ENCODE measurements around the gene ADAR. TPM values are rescaled to one million over a fixed set of nuclear protein-coding genes. Genes with fewer than 3 reads are reported as not detected.
"Not testable (repeated sequence)": the region's sequence is repeated elsewhere in the genome, so short reads cannot be mapped to it uniquely, and the experiment has no call there.

The ADAR gene, protein sequence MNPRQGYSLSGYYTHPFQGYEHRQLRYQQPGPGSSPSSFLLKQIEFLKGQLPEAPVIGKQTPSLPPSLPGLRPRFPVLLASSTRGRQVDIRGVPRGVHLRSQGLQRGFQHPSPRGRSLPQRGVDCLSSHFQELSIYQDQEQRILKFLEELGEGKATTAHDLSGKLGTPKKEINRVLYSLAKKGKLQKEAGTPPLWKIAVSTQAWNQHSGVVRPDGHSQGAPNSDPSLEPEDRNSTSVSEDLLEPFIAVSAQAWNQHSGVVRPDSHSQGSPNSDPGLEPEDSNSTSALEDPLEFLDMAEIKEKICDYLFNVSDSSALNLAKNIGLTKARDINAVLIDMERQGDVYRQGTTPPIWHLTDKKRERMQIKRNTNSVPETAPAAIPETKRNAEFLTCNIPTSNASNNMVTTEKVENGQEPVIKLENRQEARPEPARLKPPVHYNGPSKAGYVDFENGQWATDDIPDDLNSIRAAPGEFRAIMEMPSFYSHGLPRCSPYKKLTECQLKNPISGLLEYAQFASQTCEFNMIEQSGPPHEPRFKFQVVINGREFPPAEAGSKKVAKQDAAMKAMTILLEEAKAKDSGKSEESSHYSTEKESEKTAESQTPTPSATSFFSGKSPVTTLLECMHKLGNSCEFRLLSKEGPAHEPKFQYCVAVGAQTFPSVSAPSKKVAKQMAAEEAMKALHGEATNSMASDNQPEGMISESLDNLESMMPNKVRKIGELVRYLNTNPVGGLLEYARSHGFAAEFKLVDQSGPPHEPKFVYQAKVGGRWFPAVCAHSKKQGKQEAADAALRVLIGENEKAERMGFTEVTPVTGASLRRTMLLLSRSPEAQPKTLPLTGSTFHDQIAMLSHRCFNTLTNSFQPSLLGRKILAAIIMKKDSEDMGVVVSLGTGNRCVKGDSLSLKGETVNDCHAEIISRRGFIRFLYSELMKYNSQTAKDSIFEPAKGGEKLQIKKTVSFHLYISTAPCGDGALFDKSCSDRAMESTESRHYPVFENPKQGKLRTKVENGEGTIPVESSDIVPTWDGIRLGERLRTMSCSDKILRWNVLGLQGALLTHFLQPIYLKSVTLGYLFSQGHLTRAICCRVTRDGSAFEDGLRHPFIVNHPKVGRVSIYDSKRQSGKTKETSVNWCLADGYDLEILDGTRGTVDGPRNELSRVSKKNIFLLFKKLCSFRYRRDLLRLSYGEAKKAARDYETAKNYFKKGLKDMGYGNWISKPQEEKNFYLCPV
- total RNA-seq = 100 to 1,000 TPM in 1 of 9 donors, 10 to 100 TPM in 8; 52.1 to 117 (median 63.1) TPM
- 10 to 100 TPM; 16.0 to 29.5 TPM for polyA plus RNA-seq
- long read RNA-seq, donor 1, partial matches to known transcripts = 8 of 22 reads
- long read RNA-seq, donor 1, other reads (novel, unspliced or antisense) = 14 of 22 reads
- long read RNA-seq, donor 2, partial matches to known transcripts = 14 of 18 reads
- long read RNA-seq, donor 2, other reads (novel, unspliced or antisense) = 4 of 18 reads
- long read RNA-seq, donor 3, full-length matches to known transcripts = 1 of 18 reads
- long read RNA-seq, donor 3, partial matches to known transcripts = 6 of 18 reads
- long read RNA-seq, donor 3, other reads (novel, unspliced or antisense) = 11 of 18 reads

DNA sequence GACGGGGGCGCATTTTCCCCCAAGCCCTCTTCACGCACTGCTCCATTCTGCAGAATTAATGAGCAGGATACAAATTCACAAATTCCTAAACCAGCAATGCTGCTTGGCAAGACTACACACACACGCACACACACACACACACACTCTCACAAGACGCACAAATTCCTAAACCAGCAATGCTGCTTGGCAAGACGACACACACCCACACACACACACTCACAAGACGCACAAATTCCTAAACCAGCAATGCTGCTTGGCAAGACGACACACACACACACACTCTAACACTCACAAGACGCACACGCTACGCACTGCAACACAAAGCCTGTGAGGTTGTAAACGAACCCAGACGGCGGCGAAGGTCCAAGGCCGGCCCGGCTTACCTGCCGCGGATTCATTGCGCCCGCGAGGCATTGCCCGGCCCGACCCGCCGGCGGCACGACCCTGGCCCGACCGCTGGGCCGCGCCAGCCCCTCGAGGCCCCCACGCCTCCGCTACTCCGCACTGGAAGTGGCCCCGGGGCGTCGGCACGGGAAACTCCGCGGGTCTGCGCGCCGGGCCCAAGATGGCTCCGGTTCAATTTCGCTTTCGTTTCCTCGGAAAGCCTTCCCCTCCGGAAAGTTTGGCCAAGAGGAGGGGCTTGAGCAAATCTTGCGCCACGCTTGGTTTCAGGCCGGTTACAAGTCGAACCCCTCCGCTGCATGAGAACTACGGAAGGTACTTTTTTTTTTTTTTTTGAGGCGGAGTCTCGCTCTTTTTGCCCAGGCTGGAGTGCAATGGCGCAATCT, at the start of gene ADAR:
Gene ADAR, minus strand, starts transcription at position 578 of the 788 bp plus-strand sequence. Its CDS starts 180 bp downstream, at position 398.
- DNase-seq = peak; percentile 91 to 93 (median 93)
- Histone ChIP-seq H3K4me3 (peak within 1 kb of the TSS; percentile 70 to 96 (median 88)), H3K9me3 (no peaks in the 10 kb centered on the region), H3K27ac (peak within 1 kb of the TSS; percentile 88 to 98 (median 94)), H3K36me3 (peaks cover 0 to 28% (median 0%) of the 10 kb centered on the region in 9 donors), H3K27me3 (no peaks in the 10 kb centered on the region), H3K4me1 (peaks cover 4 to 79% (median 47%) of the 10 kb centered on the region in 12 donors)
- intact Hi-C loops (cut with DNase I) = loop anchor here in 1 of 10 donors (5.0 kb wide), 1 partner anchor 51 kb away; the partner anchor contains the start of gene UBE2Q1
- 0 to 1% (median 1%) methylated on average over 39 to 59 of the region's 59 CpGs for WGBS, 4 donors
- TF ChIP-seq, protein P1, sequence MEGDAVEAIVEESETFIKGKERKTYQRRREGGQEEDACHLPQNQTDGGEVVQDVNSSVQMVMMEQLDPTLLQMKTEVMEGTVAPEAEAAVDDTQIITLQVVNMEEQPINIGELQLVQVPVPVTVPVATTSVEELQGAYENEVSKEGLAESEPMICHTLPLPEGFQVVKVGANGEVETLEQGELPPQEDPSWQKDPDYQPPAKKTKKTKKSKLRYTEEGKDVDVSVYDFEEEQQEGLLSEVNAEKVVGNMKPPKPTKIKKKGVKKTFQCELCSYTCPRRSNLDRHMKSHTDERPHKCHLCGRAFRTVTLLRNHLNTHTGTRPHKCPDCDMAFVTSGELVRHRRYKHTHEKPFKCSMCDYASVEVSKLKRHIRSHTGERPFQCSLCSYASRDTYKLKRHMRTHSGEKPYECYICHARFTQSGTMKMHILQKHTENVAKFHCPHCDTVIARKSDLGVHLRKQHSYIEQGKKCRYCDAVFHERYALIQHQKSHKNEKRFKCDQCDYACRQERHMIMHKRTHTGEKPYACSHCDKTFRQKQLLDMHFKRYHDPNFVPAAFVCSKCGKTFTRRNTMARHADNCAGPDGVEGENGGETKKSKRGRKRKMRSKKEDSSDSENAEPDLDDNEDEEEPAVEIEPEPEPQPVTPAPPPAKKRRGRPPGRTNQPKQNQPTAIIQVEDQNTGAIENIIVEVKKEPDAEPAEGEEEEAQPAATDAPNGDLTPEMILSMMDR (IDR thresholded peaks at IDR 0.05) = no peak
- peak in 1 of 2 donors; percentile 50 for TF ChIP-seq POLR2A (IDR thresholded peaks at IDR 0.05)
- ATAC-seq = peak; percentile 90 to 93 (median 92)

GRCh38 chr1:154657556-154657955, 49.6 kb upstream of the ADAR start:
- intact Hi-C loops (cut with DNase I) = no loop called here
- ATAC-seq (peak in 1 of 4 donors; percentile 53), DNase-seq (no peak)
- Histone ChIP-seq H3K4me1 (no peaks in the 10 kb centered on the region), H3K36me3 (no peaks in the 10 kb centered on the region), H3K9me3 (no peaks in the 10 kb centered on the region), H3K27ac (no peak overlapping the region), H3K4me3 (no peak overlapping the region), H3K27me3 (peaks cover 0 to 12% (median 0%) of the 10 kb centered on the region in 9 donors)
- TF ChIP-seq POLR2A (IDR thresholded peaks at IDR 0.05) = no peak
- TF ChIP-seq, protein P1 (IDR thresholded peaks at IDR 0.05) = no peak
- WGBS, 4 donors = 13 to 27% (median 22%) methylated on average over 2 of the region's 2 CpGs

GRCh38 chr1:154652893-154653292, 44.9 kb upstream of the ADAR start:
- Histone ChIP-seq H3K27me3 (peaks cover 0 to 8% (median 0%) of the 10 kb centered on the region in 9 donors), H3K4me1 (no peaks in the 10 kb centered on the region), H3K4me3 (no peak overlapping the region), H3K36me3 (no peaks in the 10 kb centered on the region), H3K9me3 (no peaks in the 10 kb centered on the region), H3K27ac (no peak overlapping the region)
- DNase-seq (no peak), ATAC-seq (no peak)
- TF ChIP-seq POLR2A (IDR thresholded peaks at IDR 0.05) = no peak
- TF ChIP-seq, protein P1 (IDR thresholded peaks at IDR 0.05) = no peak
- intact Hi-C loops (cut with DNase I) = no loop called here

DNA sequence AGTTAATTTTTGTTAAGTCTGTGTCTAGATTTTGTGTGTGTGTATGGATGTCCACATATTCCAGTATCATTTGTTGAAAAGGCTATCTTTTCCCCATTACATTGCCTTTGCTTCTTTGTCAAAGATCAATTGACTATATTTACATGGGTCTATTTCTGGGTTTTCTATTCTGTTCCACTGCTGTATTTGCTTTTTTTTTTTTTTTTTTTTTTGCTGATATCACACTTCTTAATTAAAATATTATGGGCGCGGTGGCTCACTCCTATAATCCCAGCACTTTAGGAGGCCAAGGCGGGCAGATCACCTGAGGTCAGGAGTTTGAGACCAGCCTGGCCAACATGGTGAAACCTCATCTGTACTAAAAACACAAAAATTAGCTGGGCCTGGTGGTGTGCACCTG, 36.7 kb upstream of the ADAR start:
- H3K9me3 ChIP-seq = peaks cover 0 to 16% (median 0%) of the 10 kb centered on the region in 12 donors
- H3K4me3 ChIP-seq; intact Hi-C loops (cut with DNase I); H3K36me3 ChIP-seq; DNase-seq; H3K4me1 ChIP-seq; H3K27me3 ChIP-seq; ATAC-seq; H3K27ac ChIP-seq: not testable (repeated sequence)
- WGBS, 4 donors = 90 to 99% (median 95%) methylated on average over 3 of the region's 3 CpGs
